Smooth muscle cell (in vitro differentiated cells): ENCODE data around the gene LMBR1L. TPM values are rescaled to one million over a fixed set of nuclear protein-coding genes. Genes with fewer than 3 reads are reported as not detected.
A peak's percentile ranks its signal among the peaks of the same experiment; 100 is the strongest.

ENCODE experiments used
- DNase-seq: peaks from one replicate; lab custom pipeline; 2025; ENCODE audit not compliant: unreplicated experiment; lab: John Stamatoyannopoulos, UW
- H2AFZ ChIP-seq: fragments of 200-600 bp; sonication (generic); 2 replicates; pipeline ENCODE4 v1.6.0; 2016; ENCODE audit warnings: antibody characterized with exemption, low read depth, mild to moderate bottlenecking
- H3F3A ChIP-seq: fragments of 200-600 bp; sonication (generic); 2 replicates; pipeline ENCODE4 v1.6.0; 2017; ENCODE audit warnings: antibody characterized with exemption, low read depth
- H3K27ac ChIP-seq: fragments of 200-600 bp; sonication (generic); 2 replicates; pipeline ENCODE4 v1.5.1; 2016; ENCODE audit warnings: low read depth, mild to moderate bottlenecking
- H3K27me3 ChIP-seq: fragments of 200-600 bp; sonication (generic); 2 replicates; pipeline ENCODE4 v1.6.1; 2016; ENCODE audit warnings: low read depth, mild to moderate bottlenecking
- H3K36me3 ChIP-seq: fragments of 200-600 bp; sonication (generic); 2 replicates; pipeline ENCODE4 v1.5.1; 2016; ENCODE audit warnings: low read depth
- H3K4me1 ChIP-seq: fragments of 200-600 bp; sonication (generic); 2 replicates; pipeline ENCODE4 v1.5.1; 2016; ENCODE audit warnings: low read depth
- H3K4me2 ChIP-seq: fragments of 200-600 bp; sonication (generic); 2 replicates; pipeline ENCODE4 v1.6.0; 2016; ENCODE audit warnings: mild to moderate bottlenecking
- H3K4me3 ChIP-seq: fragments of 200-600 bp; sonication (generic); 2 replicates; pipeline ENCODE4 v1.5.1; 2016; ENCODE audit warnings: mild to moderate bottlenecking
- H3K79me2 ChIP-seq: fragments of 200-600 bp; sonication (generic); 2 replicates; pipeline ENCODE4 v1.6.0; 2016; ENCODE audit warnings: low read depth, mild to moderate bottlenecking
- H3K9ac ChIP-seq: fragments of 200-600 bp; sonication (generic); 2 replicates; pipeline ENCODE4 v1.6.0; 2016; ENCODE audit warnings: low read depth
- H3K9me3 ChIP-seq: fragments of 200-600 bp; sonication (generic); replicated peaks from 2 replicates; pipeline ENCODE4 v1.5.1; 2016; ENCODE audit warnings: low read depth
- H4K20me1 ChIP-seq: fragments of 200-600 bp; sonication (generic); 2 replicates; pipeline ENCODE4 v1.6.0; 2016; ENCODE audit warnings: low read depth
- WGBS: methylation state at CpG from one replicate; pipeline ENCODE4 v1.1.7; 2016; ENCODE audit warnings: low lambda C conversion rate; 5-methylcytosine and 5-hydroxymethylcytosine counted together
- polyA plus RNA-seq: library from polyadenylated mRNA; unstranded; fragments of >200 nt; fragmentation: Nextera tagmentation; extraction: Ambion mirVana; gene quantifications from 2 replicates; pipeline ENCODE4 v1.2.1, GENCODE V29; 2016
- total RNA-seq: library from RNA; depleted of rRNA; stranded (reverse); fragments of >200 nt; gene quantifications from 2 replicates; pipeline ENCODE4 v1.2.3, GENCODE V29; 2014
- TF ChIP-seq, protein P1 (sequence below): fragments of 200-600 bp; sonication (generic); IDR thresholded peaks from 2 replicates; pipeline ENCODE4 v1.5.1; 2017; ENCODE audit warnings: borderline replicate concordance, mild to moderate bottlenecking, antibody characterized with exemption; ENCODE audit not compliant: insufficient read depth, poor library complexity, severe bottlenecking

Gene LMBR1L
- total and polyA plus RNA-seq, 2 experiments from 2014 or later = 49.5 to 57.3 TPM

- H2AFZ ChIP-seq = no peak overlapping the region
- H3K36me3 ChIP-seq = peaks cover 3% of the 10 kb centered on the region
- H3K27ac ChIP-seq = no peak overlapping the region
- peaks cover 70% of the 10 kb centered on the region for H3K27me3 ChIP-seq
- no peak for DNase-seq
- H3K9me3 ChIP-seq = no peaks in the 10 kb centered on the region
- H4K20me1 ChIP-seq = peaks cover 24% of the 10 kb centered on the region
- H3K4me1 ChIP-seq = peaks cover 33% of the 10 kb centered on the region
- peak overlapping the region; percentile 48 for H3K4me2 ChIP-seq
- no peak overlapping the region for H3K4me3 ChIP-seq
- H3F3A ChIP-seq = no peaks in the 10 kb centered on the region
- TF ChIP-seq, protein P1, sequence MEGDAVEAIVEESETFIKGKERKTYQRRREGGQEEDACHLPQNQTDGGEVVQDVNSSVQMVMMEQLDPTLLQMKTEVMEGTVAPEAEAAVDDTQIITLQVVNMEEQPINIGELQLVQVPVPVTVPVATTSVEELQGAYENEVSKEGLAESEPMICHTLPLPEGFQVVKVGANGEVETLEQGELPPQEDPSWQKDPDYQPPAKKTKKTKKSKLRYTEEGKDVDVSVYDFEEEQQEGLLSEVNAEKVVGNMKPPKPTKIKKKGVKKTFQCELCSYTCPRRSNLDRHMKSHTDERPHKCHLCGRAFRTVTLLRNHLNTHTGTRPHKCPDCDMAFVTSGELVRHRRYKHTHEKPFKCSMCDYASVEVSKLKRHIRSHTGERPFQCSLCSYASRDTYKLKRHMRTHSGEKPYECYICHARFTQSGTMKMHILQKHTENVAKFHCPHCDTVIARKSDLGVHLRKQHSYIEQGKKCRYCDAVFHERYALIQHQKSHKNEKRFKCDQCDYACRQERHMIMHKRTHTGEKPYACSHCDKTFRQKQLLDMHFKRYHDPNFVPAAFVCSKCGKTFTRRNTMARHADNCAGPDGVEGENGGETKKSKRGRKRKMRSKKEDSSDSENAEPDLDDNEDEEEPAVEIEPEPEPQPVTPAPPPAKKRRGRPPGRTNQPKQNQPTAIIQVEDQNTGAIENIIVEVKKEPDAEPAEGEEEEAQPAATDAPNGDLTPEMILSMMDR = no peak
- H3K79me2 ChIP-seq = no peaks in the 10 kb centered on the region
- WGBS = 10% methylated on average over 3 of the region's 9 CpGs
- H3K9ac ChIP-seq = no peak overlapping the region
Observed at GRCh38 chr12:49093792-49094159, 16.9 kb downstream of the LMBR1L start.

DNA sequence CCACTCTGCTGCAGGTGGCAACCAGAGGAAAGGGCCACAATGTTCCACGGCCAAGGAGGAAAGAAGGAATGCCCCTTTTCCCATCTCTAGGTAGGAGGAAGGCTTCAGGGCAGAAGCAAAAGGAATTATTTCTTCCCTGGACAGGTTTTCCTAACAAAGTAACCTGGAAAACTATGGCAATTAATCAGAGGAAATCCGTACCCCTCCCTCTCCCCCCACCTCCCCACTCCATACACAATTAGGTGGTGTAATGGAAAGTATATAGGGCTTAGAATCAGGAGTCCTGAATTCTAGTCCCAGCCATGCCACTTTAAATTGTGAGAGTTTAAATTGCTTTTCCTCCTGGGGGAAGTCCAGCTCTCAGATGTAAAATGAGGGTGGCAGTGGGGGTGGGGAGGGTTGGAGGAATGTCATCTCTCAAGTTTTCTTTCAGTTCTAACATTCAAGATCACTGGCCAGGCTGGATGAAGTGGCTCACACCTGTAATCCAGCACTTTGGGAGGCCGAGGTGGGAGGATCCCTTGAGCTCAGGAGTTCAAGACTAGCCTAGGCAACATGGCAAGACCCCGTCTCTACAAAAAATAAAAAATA lies 17.7 kb downstream of the LMBR1L start:
- H3K79me2 ChIP-seq = no peaks in the 10 kb centered on the region

DNA sequence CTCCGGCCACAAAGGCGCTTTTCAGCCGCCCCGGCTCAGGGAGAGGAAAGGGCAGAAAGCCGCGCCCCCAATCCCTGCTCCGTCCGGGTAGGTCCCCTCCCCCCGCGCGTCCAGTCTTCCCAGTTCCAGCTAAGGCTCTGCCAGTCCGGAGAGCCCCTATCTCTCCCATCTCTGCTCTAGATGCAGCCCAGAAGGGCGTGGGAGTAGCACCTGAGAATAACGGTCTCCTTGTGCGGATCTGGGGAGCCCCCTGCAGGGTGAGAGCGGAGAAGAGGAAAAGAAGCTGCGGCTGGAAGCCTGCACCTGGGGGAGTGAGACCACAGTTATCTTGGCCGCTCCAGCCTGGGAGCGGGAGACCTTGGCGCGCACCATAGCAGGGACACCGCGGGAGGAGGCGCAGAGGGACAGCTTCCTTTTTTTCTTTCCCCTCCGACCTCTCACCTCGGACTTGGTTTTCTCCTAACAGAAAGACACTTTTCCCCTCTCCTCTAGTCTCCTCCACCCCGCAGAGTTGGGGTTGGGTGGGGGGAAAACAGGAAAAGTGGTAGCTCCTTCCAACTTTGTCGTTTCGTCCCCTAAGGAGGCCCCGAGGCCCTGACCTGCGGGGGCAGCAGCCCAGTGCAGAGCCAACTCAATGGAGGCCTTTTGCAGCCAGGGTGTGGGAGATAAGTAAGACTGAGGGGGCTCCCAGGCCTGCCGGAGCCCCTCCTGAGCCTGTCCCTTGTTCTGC lies 18.4 kb downstream of the LMBR1L start:
- Histone ChIP-seq H3K79me2 (no peaks in the 10 kb centered on the region), H3K36me3 (no peaks in the 10 kb centered on the region), H3K9ac (no peak overlapping the region), H3K27me3 (peaks cover 74% of the 10 kb centered on the region), H3K4me2 (peak overlapping the region; percentile 86), H3K9me3 (no peaks in the 10 kb centered on the region), H3K4me1 (peaks cover 33% of the 10 kb centered on the region), H3K27ac (no peak overlapping the region), H3F3A (no peaks in the 10 kb centered on the region), H2AFZ (peak overlapping the region; percentile 36), H4K20me1 (peaks cover 10% of the 10 kb centered on the region), H3K4me3 (peak overlapping the region; percentile 39)
- TF ChIP-seq, protein P1 = peak; percentile 24
- 8% methylated on average over 32 of the region's 32 CpGs for WGBS
- no peak for DNase-seq

More for the DNA sequence above, 17.7 kb downstream of the LMBR1L start:
- H3K27me3 ChIP-seq = peaks cover 74% of the 10 kb centered on the region
- H3K4me3 ChIP-seq = no peak overlapping the region
- H3K9me3 ChIP-seq = no peaks in the 10 kb centered on the region
- H3K27ac ChIP-seq = no peak overlapping the region
- no peaks in the 10 kb centered on the region for H3K36me3 ChIP-seq
- H2AFZ ChIP-seq = no peak overlapping the region
- no peak for DNase-seq
- H3F3A ChIP-seq = no peaks in the 10 kb centered on the region
- 77% methylated on average over 4 of the region's 4 CpGs for WGBS
- no peak overlapping the region for H3K9ac ChIP-seq
- peaks cover 16% of the 10 kb centered on the region for H4K20me1 ChIP-seq
- TF ChIP-seq, protein P1 = no peak
- peaks cover 33% of the 10 kb centered on the region for H3K4me1 ChIP-seq
- peak overlapping the region; percentile 86 for H3K4me2 ChIP-seq

DNA sequence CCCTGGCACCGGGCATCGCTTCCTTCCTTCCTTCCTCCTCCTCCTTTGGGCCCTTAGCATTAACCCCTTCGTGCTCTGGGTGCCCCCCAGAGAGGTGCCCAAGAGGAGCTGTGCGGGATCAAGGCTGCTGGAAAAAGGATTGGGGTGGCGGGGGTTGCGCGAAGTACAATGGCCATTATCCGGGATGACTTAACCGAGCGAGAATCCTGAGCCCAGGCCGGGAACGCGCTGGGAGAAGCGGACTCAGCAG lies 18.9 kb downstream of the LMBR1L start:
- Histone ChIP-seq H3K4me2 (peak overlapping the region; percentile 86), H3K27me3 (peaks cover 74% of the 10 kb centered on the region), H3K36me3 (no peaks in the 10 kb centered on the region), H3K4me1 (peaks cover 33% of the 10 kb centered on the region), H3K4me3 (peak overlapping the region; percentile 39), H3K27ac (no peak overlapping the region), H4K20me1 (peaks cover 7% of the 10 kb centered on the region), H3K79me2 (no peaks in the 10 kb centered on the region), H3K9me3 (no peaks in the 10 kb centered on the region), H3F3A (no peaks in the 10 kb centered on the region), H3K9ac (no peak overlapping the region), H2AFZ (peak overlapping the region; percentile 36)
- no peak for DNase-seq
- WGBS = 2% methylated on average over 14 of the region's 14 CpGs
- TF ChIP-seq, protein P1 = no peak
